Measurements from ENCODE around the gene CD200R1. TPM values are rescaled to one million over a fixed set of nuclear protein-coding genes. Genes with fewer than 3 reads are reported as not detected.

The CD200R1 gene
- total RNA-seq, 1 experiment from 2014 or later: not detected

GRCh38 chr3:112894258-112894657, 80.6 kb downstream of the CD200R1 start:
- intact Hi-C loops (cut with micrococcal nuclease): no loop called here
- Histone ChIP-seq H3K4me1 (ENCODE audit: control insufficient read depth in 1 of 2, insufficient read depth in 2 of 2, low read length in 2 of 2) (peaks cover 0 to 4% of the 10 kb centered on the region in 2 experiments; a peak in 1 of 4 replicates), H3K9me2 (ENCODE audit: insufficient read depth) (no peaks in the 10 kb centered on the region), H3K27ac (ENCODE audit: low read depth, low read length) (no peak overlapping the region), H3K9me3 (ENCODE audit: control insufficient read depth in 1 of 2, insufficient read depth in 1 of 2, low read depth in 1 of 2, low read length in 2 of 2) (no peaks in the 10 kb centered on the region), H2AFZ (ENCODE audit: low read depth, low read length, poor library complexity, severe bottlenecking) (peak overlapping the region; percentile 63), H3K27me3 (ENCODE audit: insufficient read depth, low read length) (no peaks in the 10 kb centered on the region), H4K20me1 (ENCODE audit: insufficient read depth) (no peaks in the 10 kb centered on the region), H3K79me2 (ENCODE audit: insufficient read depth, low read length) (no peaks in the 10 kb centered on the region), H3K36me3 (ENCODE audit: control insufficient read depth in 1 of 2, insufficient read depth in 2 of 2, low read length in 2 of 2) (no peaks in the 10 kb centered on the region), H3K4me3 (replicated peaks in 1 of 2; ENCODE audit: low read depth in 1 of 2, low read length in 2 of 2) (no peak overlapping the region), H3K4me2 (ENCODE audit: low read length) (no peak overlapping the region), H3K9ac (ENCODE audit: low read length) (no peak overlapping the region)
- no TSS peak for BruUV-seq (replicated peaks)
- CTCF ChIA-PET: no interaction called here
- no peak for ATAC-seq
- TF ChIP-seq EZH2phosphoT487 (IDR thresholded peaks at IDR 0.05; ENCODE audit: borderline replicate concordance) (no peak), YY1 (IDR thresholded peaks at IDR 0.05; ENCODE audit: extremely low read depth, insufficient replicate concordance, low read depth, low read length) (no peak), CBX3 (IDR thresholded peaks at IDR 0.05; ENCODE audit: low read depth) (no peak), SP1 (IDR thresholded peaks at IDR 0.05; ENCODE audit: low read depth) (no peak), SRF (IDR thresholded peaks at IDR 0.05; ENCODE audit: low read depth) (no peak), TCF7L2 (IDR thresholded peaks at IDR 0.05; ENCODE audit: borderline replicate concordance, extremely low read depth, insufficient read depth, insufficient read length) (no peak), ZNF274 (IDR thresholded peaks at IDR 0.05; ENCODE audit: low read depth, low read length) (no peak), CEBPB (IDR thresholded peaks at IDR 0.05; ENCODE audit: low read depth) (no peak), EZH2 (IDR thresholded peaks at IDR 0.05) (no peak), ZBTB33 (IDR thresholded peaks at IDR 0.05; ENCODE audit: extremely low read depth, insufficient replicate concordance, low read length) (no peak), POLR2AphosphoS5 (IDR thresholded peaks at IDR 0.05; ENCODE audit: low read depth, low read length) (no peak), MAX (IDR thresholded peaks at IDR 0.05) (no peak), REST (IDR thresholded peaks at IDR 0.05; ENCODE audit: low read depth) (no peak), ATF3 (IDR thresholded peaks at IDR 0.05) (no peak), FOSL1 (IDR thresholded peaks at IDR 0.05; ENCODE audit: low read depth) (no peak), POLR2A (IDR thresholded peaks at IDR 0.05; ENCODE audit: borderline replicate concordance, extremely low read depth, insufficient read depth, insufficient read length) (no peak), ELF1 (IDR thresholded peaks at IDR 0.05; ENCODE audit: borderline replicate concordance, low read depth) (no peak), SIN3A (IDR thresholded peaks at IDR 0.05; ENCODE audit: low read depth) (no peak)
- POLR2A ChIA-PET: no interaction called here
- DNase-seq (ENCODE audit: low read depth, low spot score): peak; percentile 0
- RAD21 ChIA-PET (ENCODE audit: low non-redundant PET in 1 of 2, low total read pairs in 2 of 2, uncharacterized antibody in 2 of 2, unreplicated experiment in 2 of 2): no interaction called here

Data from HCT116 (cell line).